Measurements from ENCODE around the gene ADNP2. TPM values are rescaled to one million over a fixed set of nuclear protein-coding genes. Genes with fewer than 3 reads are reported as not detected.

Gene ADNP2
- total RNA-seq, 1 experiment from 2014 or later, result 21.3 TPM

GRCh38 chr18:80137976-80138375 lies 28.9 kb downstream of the ADNP2 start:
- Histone ChIP-seq H3K27ac (no peak overlapping the region), H3K4me3 (no peak overlapping the region), H3K4me1 (replicated peaks) (no peaks in the 10 kb centered on the region), H3K36me3 (peaks cover 74% of the 10 kb centered on the region), H3K27me3 (replicated peaks) (no peaks in the 10 kb centered on the region), H3K9me3 (replicated peaks) (no peaks in the 10 kb centered on the region; the same call in 1 of the 2 replicates)
- DNase-seq (ENCODE audit: low read depth in 1 of 2, low spot score in 2 of 2), result no peak

- DNase-seq (ENCODE audit: low read depth in 1 of 2, low spot score in 2 of 2), result no peak
- Histone ChIP-seq H3K27ac (no peak overlapping the region), H3K36me3 (peaks cover 49% of the 10 kb centered on the region), H3K4me1 (replicated peaks) (peaks cover 16% of the 10 kb centered on the region), H3K9me3 (replicated peaks) (no peaks in the 10 kb centered on the region; the same call in 1 of the 2 replicates), H3K27me3 (replicated peaks) (no peaks in the 10 kb centered on the region), H3K4me3 (no peak overlapping the region)
Observed at GRCh38 chr18:80140455-80140985, 31.5 kb downstream of the ADNP2 start.

- Histone ChIP-seq H3K27ac (no peak overlapping the region), H3K4me3 (no peak overlapping the region), H3K9me3 (replicated peaks) (no peaks in the 10 kb centered on the region; the same call in 1 of the 2 replicates), H3K27me3 (replicated peaks) (no peaks in the 10 kb centered on the region), H3K36me3 (peaks cover 16% of the 10 kb centered on the region), H3K4me1 (replicated peaks) (peaks cover 18% of the 10 kb centered on the region)
- DNase-seq (ENCODE audit: low read depth in 1 of 2, low spot score in 2 of 2), result peak in 1 of 2 experiments; percentile 24
Observed at GRCh38 chr18:80143881-80144280, 34.8 kb downstream of the ADNP2 start.

- no peak for DNase-seq (ENCODE audit: low read depth in 1 of 2, low spot score in 2 of 2)
- H3K36me3 ChIP-seq, result peaks cover 5% of the 10 kb centered on the region; the same call in 1 of the 2 replicates
Observed at GRCh38 chr18:80145196-80145804, 36.2 kb downstream of the ADNP2 start.

DNA sequence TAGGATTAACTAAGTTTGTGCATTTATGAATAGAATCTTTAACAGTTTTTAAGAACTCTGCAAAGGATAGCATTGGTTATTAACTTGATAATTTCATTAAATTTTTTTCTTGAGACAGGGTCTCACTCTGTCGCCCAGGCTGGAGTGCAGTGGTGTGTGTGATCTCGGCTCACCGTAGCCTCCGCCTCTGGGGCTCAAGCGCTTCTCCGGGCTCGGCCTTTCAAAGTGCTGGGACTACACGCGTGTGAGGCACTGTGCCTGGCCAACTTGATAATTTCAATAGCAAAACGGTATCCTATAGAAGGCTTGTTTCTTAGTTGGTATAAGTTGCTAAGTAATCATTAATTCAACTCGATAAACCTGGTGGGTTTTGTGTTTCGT lies 38.0 kb downstream of the ADNP2 start:
- Histone ChIP-seq H3K4me1 (replicated peaks) (peaks cover 18% of the 10 kb centered on the region), H3K4me3 (peak overlapping the region; percentile 42), H3K27me3 (replicated peaks) (no peaks in the 10 kb centered on the region), H3K36me3 (no peaks in the 10 kb centered on the region), H3K9me3 (replicated peaks) (no peaks in the 10 kb centered on the region), H3K27ac (no peak overlapping the region)
- DNase-seq (ENCODE audit: low read depth in 1 of 2, low spot score in 2 of 2), result peak in 1 of 2 experiments; percentile 15

More at GRCh38 chr18:80145196-80145804, 36.2 kb downstream of the ADNP2 start:
- Histone ChIP-seq H3K4me3 (no peak overlapping the region), H3K27me3 (replicated peaks) (no peaks in the 10 kb centered on the region), H3K27ac (no peak overlapping the region), H3K9me3 (replicated peaks) (no peaks in the 10 kb centered on the region), H3K4me1 (replicated peaks) (peaks cover 18% of the 10 kb centered on the region)

DNA sequence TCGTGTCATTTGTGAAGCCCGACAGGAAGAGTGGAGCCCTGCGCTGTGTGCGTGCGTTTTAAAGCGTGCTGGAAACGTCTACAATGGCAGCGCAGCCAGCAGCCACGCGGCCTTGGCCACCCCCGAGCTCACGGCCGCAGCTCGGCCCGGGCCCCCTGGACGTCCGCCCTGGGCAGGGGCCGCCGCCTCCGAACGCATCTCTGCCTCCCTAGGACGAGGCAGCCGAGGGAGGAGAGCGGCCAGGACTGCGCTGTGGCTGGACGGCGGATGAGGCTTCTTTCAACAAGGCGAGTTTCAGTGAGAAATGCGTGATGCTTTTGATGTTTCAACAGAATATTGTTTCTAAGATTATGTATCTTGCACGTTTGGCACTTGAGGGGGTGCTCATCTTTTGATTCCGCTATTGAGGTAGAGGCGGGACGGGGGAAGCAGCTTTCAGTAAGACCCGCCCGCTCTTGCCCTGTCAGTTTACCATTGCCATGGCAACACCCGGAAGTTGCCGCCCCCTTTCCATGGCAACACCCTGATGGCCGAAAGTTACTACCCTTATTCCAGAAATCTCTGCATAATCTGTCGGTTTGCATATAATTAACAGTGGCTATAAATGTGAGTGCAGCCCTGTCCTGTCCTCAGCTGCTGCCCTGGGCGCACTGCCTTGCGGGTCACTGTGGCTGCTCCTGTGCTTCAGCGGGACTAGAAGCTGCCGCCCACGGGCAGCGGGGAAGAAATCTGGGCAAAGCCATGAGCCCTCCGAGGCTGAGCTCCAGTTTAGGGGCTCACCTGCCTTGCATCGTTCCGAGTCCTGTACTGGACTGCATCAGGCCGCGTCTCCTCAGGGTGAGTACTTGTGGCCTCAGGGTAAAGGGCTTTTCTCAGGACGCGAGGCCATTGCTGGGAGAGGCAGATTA lies 38.6 kb downstream of the ADNP2 start:
- H3K9me3 ChIP-seq (replicated peaks), result no peaks in the 10 kb centered on the region
- H3K27ac ChIP-seq, result no peak overlapping the region
- no peaks in the 10 kb centered on the region for H3K27me3 ChIP-seq (replicated peaks)
- peak overlapping the region; percentile 42 for H3K4me3 ChIP-seq
- H3K36me3 ChIP-seq, result no peaks in the 10 kb centered on the region
- DNase-seq (ENCODE audit: low read depth in 1 of 2, low spot score in 2 of 2), result peak; percentile 71 to 72
- H3K4me1 ChIP-seq (replicated peaks), result peaks cover 18% of the 10 kb centered on the region

GRCh38 chr18:80148326-80149199 lies 39.5 kb downstream of the ADNP2 start:
- Histone ChIP-seq H3K4me3 (peak overlapping the region; percentile 42), H3K36me3 (no peaks in the 10 kb centered on the region), H3K4me1 (replicated peaks) (peaks cover 13% of the 10 kb centered on the region), H3K27me3 (replicated peaks) (no peaks in the 10 kb centered on the region), H3K9me3 (replicated peaks) (no peaks in the 10 kb centered on the region), H3K27ac (no peak overlapping the region)
- DNase-seq (ENCODE audit: low read depth in 1 of 2, low spot score in 2 of 2), result no peak

GRCh38 chr18:80149667-80150066 lies 40.6 kb downstream of the ADNP2 start:
- DNase-seq (ENCODE audit: low read depth in 1 of 2, low spot score in 2 of 2), result no peak
- 0 out of 2 replicates have a peak, but pooled peaks cover 3% of the 10 kb centered on the region for H3K4me1 ChIP-seq (replicated peaks)
- H3K36me3 ChIP-seq, result no peaks in the 10 kb centered on the region
- no peak overlapping the region for H3K27ac ChIP-seq
- no peaks in the 10 kb centered on the region for H3K9me3 ChIP-seq (replicated peaks)
- no peak overlapping the region for H3K4me3 ChIP-seq
- no peaks in the 10 kb centered on the region for H3K27me3 ChIP-seq (replicated peaks)

DNA sequence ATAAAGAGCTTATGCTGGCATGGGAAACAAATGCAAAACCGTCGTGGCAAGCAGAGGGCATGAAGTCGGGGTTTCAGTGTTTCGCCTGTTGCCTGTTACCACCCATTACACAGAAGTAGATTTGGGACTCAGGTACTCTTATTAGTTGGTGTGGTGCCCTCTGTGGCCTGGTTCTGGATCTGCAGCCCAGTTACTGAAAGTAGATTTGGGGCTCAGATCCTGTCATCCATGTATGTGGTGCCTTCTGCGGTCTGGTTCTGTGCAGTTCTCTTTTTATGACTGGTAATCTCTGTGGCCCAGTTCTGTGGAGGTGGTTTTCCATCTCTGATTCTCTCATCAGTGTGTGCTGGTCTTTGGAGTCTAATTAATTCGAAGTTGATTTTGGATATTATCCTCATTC lies 45.2 kb downstream of the ADNP2 start:
- no peaks in the 10 kb centered on the region for H3K9me3 ChIP-seq (replicated peaks)
- no peaks in the 10 kb centered on the region for H3K36me3 ChIP-seq
- no peaks in the 10 kb centered on the region for H3K4me1 ChIP-seq (replicated peaks)
- DNase-seq (ENCODE audit: low read depth in 1 of 2, low spot score in 2 of 2), result no peak
- no peak overlapping the region for H3K27ac ChIP-seq
- no peaks in the 10 kb centered on the region for H3K27me3 ChIP-seq (replicated peaks)
- no peak overlapping the region for H3K4me3 ChIP-seq

- peak; percentile 56 to 76 for DNase-seq (ENCODE audit: low read depth in 1 of 2, low spot score in 2 of 2)
- H3K4me3 ChIP-seq, result no peak overlapping the region
- H3K4me1 ChIP-seq (replicated peaks), result no peaks in the 10 kb centered on the region
- no peaks in the 10 kb centered on the region for H3K27me3 ChIP-seq (replicated peaks)
- H3K9me3 ChIP-seq (replicated peaks), result no peaks in the 10 kb centered on the region; the same call in 1 of the 2 replicates
- H3K27ac ChIP-seq, result no peak overlapping the region
- H3K36me3 ChIP-seq, result no peaks in the 10 kb centered on the region
Observed at GRCh38 chr18:80157708-80158343, 48.8 kb downstream of the ADNP2 start.

GRCh38 chr18:80158365-80158764 lies 49.3 kb downstream of the ADNP2 start:
- Histone ChIP-seq H3K36me3 (no peaks in the 10 kb centered on the region), H3K27me3 (replicated peaks) (no peaks in the 10 kb centered on the region), H3K27ac (no peak overlapping the region), H3K4me3 (no peak overlapping the region), H3K9me3 (replicated peaks) (no peaks in the 10 kb centered on the region; the same call in 1 of the 2 replicates), H3K4me1 (replicated peaks) (no peaks in the 10 kb centered on the region)
- DNase-seq (ENCODE audit: low read depth in 1 of 2, low spot score in 2 of 2), result no peak

DNA sequence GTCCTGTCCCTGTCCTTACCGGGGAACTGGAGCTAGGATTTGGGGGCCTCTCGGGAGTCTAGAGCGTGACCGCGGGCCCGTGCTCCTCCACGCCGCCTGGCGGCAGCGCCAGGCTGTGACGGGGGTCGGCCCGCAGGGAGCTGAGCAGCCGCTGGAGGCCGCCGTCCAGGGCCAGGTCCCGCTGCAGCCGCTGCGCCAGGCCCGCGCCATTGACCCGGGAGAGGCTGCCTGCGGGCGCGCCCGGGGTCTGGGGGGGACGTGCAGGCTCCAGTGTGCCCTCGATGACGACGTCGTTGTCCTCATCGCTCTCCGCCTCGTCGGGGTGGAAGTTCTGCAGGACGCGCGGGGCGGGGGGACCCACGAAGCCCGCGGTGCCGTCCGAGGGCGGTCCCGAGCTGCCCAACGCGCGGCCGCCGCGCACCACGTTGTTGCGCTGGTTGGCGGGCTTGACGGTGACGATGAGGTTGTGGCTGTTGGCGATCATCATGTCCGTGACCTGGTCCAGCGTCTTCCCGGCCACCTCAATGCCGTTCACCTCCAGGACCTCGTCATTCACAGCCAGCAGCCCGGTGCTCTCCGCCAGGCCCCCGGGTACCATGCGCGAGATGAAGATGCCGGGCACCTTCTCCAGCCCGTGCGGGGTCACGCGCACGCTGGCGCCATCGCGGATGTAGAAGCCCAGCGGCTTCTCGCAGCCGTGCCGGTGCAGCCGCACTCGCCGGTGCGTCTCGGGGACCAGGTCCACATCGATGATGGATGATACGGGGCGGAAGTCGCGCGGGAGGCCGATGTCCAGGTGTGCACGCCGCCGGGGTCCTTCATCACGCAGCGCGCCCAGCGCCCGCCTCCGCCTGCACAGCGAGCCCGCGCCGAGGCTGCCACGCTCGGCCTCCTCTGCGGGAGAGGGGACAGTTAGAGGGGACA lies 50.9 kb downstream of the ADNP2 start:
- Histone ChIP-seq H3K4me1 (replicated peaks) (no peaks in the 10 kb centered on the region), H3K4me3 (no peak overlapping the region), H3K27me3 (replicated peaks) (no peaks in the 10 kb centered on the region), H3K36me3 (no peaks in the 10 kb centered on the region), H3K9me3 (replicated peaks) (peaks cover 7% of the 10 kb centered on the region), H3K27ac (no peak overlapping the region)
- no peak for DNase-seq (ENCODE audit: low read depth in 1 of 2, low spot score in 2 of 2)

All from SJSA1 (cell line).